ENCODE data around the gene NFKBIA.
"Not testable (repeated sequence)": the region's sequence is repeated elsewhere in the genome, so short reads cannot be mapped to it uniquely, and the experiment has no call there.

NFKBIA gene

DNA sequence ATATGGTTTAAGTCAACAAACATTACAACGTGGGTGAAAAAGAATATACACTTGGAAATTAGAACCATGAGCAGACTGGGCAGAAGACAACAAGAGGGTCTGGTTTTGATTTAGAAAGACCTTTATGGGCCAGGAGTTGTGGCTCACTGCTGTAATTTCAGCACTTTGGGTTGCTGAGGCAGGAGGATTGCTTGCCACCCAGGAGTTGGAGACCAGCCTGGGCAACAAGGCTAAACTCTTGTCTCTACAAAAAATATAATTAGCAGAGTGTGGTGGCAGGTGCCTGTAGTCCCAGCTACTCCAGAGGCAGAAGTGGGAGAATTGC lies 2.7 kb upstream of the NFKBIA start:
- no peak for DNase-seq

DNA sequence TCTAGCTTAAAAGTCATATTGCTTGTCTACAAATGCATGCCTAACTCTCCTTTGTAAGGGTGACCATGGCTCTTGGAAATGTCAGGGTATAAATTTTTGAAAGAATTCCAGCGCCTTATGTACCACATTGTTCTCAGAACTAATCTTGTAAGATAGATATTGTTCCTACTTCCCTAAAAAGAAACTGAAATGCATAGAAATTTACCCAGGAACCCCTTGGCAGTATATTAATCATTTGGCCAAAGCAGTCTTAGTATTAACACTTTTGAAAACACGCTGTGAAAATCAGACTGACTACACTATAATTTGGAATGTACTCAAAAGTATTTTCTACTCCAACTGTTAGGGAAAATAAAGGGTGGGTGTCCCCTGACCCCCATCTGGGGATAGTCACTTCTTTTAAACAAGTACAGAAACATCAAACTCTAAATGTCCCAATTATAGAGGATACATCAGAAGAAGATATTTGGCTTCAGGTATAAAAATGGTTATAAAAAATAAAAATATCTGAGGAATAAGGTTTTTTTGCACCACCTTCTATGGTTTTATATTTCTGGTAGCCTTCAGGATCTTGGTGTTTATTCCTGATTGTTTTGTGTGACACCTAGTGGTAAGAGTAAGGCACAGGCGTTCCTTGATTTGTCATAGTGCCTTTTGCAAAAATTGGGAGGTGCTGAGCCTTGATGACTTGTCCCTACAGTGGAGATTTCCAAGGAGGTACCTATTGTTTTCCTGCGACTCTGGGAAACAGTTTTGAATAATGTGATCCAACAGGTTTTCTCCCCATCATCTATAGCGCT lies 2.2 kb upstream of the NFKBIA start:
- peak; percentile 100 for DNase-seq

DNA sequence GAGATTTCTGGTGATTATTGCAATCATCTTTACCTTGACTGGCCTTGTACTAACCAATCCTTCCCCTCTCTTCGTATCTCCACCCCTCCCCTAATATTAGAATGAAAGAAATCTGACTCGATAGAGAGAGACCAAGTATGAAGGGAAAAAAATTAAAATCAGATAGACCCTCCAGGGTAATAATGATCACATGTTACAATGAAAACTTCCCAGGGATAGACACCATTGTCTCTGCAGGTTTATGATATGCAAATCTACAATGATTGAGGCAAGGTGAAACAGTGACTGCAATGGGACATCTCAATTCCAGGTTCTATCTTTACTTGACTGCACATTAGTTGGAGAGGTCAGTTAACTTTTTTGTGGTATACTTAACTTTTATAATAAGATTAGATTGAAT lies 1.5 kb upstream of the NFKBIA start:
- no peak for DNase-seq

DNA sequence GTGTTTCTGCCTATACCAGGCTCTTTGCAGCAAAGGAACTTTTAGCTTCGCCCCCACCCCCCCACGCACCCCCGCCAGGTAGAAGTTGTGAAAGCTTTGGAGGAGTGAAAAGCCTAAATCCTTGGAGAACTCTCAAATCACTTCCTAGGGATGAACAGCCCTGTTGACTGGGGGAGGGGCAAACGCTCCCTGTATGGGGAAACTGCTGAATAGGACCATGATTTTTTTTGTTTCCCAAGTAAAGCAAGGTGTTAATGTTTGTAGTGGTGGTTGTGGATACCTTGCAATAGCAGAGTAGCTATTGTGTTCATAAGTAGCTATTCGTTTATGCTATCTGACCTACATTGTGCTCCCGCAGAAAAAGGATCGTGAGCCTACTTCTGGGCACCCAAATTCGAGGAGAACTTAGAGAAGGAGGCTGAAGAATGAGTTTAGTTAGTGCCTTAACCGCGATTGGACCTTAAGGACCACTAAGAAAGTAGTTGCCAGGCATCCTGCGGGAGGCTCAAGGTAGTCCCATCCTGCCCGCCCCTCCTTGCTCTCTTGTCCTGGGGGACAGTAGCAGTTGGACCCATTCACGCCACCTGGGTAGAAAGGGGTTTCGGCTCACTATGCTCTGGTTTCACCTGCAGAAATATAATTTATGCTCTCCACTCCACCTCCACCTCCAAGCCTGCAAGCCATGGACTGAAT lies 901 bp upstream of the NFKBIA start:
- peak; percentile 78 for DNase-seq

DNA sequence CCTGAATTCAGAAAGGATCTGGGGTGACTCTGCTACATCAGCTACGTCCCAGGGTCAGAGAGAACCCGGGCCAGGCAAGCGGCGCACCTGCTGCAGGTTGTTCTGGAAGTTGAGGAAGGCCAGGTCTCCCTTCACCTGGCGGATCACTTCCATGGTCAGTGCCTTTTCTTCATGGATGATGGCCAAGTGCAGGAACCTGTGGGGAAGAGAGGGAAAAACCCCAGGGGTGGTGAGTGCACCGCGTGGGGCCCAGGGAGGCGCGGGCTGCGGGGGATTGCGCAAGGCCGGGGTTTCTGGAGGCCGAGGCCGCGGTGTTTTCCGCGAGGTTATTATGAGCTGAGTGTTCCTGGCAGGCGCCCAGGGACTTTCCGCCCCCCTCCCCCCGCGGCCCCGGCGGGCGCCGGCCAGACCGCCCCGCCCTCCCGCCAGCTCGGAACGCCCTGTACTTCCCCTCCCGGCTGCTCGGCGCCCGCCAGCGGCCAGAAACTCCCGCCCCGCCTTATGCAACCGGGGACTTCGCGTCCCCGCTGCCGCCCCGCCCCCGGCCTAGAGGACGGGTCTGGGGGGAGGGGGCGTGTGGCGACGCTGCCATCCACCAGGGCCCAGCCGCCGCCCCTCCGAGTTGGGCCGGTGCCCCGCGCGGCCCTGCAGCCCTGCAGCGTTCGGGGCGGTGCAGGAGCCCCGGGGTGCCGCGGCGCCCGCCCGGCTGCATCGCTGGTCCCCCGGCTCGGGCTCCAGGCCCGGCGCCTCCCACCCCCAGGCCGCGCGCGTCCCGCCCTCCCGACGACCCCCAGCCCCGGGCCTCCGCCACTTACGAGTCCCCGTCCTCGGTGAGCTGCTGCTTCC lies 723 bp downstream of the NFKBIA start:
- DNase-seq: peak; percentile 100

DNA sequence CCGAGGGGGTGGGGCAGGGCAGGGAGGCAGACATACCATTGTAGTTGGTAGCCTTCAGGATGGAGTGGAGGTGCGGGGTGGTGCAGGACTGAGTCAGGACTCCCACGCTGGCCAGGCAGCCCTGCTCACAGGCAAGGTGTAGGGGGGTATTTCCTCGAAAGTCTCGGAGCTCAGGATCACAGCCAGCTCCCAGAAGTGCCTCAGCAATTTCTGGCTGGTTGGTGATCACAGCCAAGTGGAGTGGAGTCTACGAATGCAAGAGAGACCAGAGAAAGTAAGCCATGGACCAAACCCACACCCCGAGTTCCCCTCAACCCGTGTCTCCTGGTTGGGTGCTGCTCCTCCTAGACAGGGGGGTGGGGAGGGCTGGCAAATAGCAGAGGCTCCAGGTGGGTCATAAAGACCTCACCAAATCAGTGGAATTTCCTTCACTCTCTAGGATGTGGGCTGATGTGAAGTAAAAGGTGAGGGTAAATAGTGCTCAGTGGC lies 1.4 kb downstream of the NFKBIA start:
- DNase-seq: no peak

DNA sequence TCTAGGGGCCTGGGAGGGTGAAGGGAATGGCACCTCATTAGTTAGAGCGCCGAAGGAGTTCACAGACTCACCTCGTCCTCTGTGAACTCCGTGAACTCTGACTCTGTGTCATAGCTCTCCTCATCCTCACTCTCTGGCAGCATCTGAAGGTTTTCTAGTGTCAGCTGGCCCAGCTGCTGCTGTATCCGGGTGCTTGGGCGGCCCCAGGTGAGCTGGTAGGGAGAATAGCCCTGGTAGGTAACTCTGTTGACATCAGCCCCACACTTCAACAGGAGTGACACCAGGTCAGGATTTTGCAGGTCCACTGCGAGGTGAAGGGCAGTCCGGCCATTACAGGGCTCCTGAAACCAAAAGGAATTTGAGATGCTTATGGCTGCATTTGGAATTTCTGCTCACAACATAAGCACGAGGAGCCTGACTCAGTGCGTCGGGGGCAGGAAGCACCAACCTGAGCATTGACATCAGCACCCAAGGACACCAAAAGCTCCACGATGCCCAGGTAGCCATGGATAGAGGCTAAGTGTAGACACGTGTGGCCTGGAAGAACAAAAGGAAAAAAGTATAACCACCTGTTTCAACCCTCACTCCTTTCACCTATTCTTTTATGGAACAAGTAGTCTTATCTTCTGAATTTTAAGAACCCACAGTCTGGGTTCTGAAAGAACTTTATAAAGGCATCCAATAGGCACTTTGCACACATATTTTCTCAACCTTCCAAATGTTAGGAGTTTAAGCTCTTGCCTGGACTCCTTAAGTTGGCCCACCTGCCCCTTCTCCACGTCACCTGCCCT lies 2.0 kb downstream of the NFKBIA start:
- no peak for DNase-seq

DNA sequence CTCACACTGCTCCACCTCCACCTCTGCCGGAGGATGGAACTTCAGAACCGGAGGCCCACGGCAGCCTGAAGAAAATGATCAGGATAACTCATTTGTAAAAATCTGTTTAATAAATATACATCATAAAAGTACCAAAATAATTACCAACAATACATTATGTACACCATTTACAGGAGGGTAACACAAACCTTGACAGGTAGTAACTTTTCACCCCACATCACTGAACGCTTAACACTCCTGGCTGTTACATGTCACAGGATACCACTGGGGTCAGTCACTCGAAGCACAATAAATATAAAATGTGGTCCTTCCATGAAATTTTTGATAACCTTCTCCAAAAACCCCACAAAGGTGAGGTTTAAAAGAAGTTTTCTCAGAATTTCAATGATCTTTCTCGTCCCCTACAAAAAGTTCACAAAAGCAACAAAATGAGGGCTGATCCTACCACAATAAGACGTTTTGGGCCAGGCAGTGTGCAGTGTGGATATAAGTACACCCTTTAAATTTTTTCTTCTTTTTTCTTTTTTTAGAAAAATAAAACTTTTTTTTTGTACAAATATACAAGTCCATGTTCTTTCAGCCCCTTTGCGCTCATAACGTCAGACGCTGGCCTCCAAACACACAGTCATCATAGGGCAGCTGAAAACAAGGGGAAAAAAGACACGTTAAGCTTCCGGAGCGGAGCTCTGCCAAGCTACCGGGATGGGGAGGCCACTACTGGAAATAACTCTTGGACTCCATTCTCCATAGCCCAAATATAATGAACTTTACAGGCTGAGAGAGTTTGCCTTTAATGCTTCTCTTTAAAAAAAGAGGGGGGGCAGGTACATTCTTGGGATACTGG lies 2.9 kb downstream of the NFKBIA start:
- no peak for DNase-seq

DNA sequence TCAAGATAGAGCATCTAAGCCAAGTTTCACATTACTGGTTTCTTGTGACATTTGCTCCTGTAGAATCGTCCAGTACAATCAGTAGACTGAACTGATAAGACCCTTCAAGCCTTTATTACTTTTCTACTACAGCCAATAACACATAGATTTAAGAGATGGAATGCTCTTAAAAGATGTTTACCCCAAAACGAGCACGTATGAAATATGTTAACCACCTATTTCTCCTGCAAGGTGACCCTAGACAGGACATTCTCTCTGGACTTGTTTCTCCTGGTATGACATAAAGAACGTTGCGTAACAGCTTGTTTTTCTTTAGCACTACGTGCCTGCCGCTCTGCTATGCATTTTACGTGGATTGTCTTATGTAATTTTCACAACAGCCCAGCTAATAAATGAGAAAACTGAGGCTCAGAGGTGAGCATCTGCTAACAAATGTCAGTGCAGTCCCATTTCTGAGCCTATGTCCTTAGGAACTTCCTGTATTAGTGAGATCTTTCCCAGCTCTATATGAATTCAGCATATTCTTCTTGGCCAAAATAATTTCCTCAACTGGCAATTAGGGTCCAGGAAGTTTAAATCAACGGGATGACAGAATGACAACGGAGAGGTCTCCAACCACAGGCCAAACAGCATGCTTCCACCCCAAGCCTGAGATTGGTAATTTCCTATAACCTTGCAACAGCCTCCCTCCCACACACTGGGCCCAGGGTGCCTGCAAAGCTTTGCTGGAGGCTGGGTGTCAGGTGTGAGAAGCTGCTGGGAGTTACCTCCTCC lies 3.7 kb downstream of the NFKBIA start:
- DNase-seq: no peak

DNA sequence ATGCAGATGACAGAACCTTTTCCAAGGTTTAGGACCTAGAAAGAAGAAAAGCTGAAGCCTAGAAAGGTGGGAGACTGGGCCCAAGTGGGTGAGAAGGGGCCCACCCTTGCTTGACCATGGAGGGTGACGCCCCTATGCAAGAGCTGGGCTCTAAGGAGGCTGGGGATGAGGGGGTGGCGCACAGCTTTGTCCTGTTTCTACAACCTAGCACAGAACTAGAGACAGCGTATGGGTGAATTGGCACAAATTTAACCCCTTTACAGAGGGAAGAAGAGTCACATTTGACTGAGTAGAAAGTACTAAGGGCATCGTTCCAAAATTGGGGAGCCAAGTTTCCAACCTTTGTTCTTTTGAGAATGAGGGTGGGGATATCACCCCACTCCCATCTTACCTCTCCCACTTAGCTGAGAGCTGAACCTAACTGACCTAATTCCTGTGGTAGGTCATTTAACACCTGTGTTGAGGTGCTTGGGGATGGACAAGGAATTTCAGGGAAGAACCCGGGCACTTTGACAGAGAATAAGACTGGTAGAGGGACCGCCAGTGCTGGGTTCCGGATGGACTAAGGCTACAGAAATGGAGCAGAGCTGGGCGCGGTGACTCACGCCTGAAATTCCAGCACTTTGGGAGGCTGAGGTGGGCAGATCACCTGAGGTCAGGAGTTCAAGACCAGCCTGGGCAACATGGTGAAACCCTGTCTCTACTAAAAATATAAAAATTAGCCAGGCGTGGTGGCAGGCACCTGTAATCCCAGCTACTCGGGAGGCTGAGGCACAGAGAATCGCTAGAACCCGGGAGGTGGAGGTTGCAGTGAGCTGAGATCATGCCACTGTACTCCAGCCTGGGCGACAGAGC lies 5.2 kb downstream of the NFKBIA start:
- DNase-seq: no peak

DNA sequence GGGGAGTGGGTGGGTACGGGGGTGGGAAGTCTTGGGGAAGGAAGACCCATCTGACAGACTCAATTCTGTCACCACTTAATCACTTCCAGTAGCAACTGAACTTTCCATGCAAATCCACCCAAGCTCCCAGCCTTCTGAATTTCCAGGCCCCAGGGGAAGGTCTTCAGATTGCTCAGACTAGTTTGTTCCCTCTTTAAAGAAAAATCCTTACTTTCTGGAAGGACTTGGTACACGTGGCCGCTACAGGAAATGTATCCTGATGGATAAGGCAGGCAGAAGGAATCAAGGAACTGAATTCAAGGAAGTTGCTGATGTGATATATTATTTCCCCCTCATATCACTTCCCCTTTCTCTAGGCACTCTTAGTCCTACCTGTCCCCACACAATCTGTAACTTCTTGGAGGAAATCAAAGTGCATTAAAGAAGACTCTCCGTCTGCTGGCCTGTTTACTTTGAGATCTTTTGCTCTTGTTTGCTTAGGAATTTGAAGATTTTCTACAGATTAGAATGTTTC lies 6.4 kb downstream of the NFKBIA start:
- no peak for DNase-seq

DNA sequence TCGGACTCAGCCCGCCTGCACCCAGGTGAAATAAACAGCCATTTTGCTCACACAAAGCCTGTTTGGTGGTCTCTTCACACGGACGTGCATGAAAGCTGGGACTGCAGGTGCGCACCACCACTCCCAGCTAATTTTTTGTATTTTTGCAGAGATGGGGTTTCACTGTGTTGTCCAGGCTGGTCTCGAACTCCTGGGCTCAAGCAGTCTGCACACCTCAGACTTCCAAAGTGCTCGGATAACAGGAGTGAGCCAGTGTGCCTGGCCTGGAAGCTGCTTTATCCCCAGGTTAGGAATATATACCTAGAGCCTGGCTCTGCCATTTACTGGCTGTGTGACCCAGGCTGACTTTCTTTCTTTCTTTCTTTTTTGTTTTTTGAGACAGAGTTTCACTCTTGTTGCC lies 7.9 kb downstream of the NFKBIA start:
- DNase-seq: not testable (repeated sequence)

DNA sequence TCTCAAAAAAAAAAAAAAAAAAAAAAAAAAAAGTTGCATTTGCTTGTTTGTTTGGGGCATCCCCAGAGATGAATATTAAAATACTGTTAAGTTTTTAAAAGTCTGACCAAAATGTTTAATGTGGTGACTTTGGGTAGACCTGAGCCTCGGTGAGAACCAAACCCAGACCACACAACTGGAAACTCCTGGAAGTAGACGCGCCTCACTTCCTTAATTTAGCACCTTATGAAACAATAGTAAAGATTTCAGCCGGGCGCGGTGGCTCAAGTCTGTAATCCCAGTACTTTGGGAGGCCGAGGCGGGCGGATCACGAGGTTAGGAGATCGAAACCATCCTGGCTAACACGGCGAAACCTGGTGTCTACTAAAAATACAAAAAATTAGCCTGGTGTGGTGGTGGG lies 9.3 kb downstream of the NFKBIA start:
- DNase-seq: no peak

DNA sequence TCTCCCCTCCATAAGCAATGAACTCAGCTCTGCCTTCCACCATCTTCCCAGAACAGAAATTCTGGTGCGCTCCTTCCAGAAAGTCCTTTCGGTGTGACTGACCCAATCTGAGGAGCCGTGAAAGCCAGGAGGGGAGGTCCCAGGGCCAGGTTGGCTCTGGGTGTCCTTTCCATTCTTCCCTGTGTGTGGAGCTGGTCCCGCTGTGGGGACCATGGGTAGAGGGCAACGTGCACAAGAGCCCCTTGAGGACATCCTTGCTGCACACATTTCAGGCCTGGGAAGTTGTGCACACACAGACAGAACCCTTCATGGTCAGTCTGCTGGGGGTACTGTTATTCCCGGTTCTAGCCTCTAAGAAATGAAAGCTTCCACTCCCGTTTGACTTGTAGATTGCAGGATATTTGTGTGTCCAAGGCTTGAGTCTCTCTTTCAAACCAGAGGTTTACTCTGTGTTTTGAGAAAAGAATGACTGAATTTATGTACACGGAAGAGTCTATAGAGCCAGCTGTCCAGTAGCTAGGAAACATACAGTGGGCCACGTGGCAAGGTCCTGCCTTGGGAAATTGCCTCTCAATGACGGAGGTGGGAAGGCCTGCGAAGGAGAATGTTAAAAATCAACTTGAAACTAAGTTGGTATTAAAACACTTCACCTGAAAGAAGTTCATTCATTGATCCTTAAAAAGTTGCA lies 10.1 kb downstream of the NFKBIA start:
- DNase-seq: no peak

DNA sequence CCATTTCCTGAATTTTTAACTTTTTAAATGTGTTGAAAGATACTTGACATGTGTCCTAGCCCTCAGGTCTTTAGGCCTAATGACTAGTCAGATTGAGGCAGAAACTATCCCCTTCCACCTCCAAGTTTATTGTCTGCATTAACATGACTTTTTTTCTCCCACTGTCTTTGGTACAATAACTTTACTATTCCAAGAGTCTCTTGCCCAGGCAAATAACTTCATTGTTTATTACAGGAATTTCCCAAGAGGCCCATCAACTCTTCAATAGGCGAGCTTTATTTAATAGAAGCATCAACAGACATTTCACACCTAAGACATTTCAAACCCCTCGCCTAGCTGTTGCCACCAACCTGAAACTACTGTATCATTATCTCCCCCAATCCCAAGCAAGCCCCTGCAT lies 10.7 kb downstream of the NFKBIA start:
- DNase-seq: no peak

DNA sequence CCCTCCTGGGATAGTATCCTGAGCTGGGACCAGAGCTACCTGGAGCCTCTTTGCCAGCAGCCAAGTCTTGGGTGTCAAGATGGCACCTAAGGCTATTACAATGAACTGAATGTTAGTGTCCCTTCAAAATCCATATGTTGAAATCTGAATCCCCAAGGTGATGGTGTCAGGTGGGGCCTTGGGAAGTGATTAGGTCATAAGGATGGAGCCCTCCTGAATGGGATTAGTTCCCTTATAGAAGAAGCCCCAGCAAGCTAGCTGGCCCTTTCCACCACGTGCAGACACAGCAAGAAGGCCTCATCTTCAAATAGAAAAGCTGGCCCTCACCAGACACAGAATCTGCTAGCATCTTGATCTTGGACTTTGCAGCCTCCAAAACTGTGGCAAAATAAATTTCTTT lies 12.4 kb downstream of the NFKBIA start:
- no peak for DNase-seq

DNA sequence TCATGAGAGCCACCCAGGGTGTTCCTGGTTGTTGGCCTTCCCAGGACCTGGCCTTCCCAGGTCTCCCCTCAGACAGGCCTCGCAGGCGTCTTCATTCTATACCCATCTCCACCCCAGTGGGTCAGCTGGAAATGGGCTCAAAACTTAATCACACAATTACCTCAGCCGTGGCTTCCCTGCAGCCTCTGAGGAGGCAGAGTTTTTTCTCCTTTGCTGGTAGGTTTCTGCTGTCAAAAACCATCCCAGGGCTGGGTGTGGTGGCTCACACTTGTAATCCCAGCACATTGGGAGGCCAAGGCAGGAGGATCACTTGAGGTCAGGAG lies 13.2 kb downstream of the NFKBIA start:
- DNase-seq: no peak

DNA sequence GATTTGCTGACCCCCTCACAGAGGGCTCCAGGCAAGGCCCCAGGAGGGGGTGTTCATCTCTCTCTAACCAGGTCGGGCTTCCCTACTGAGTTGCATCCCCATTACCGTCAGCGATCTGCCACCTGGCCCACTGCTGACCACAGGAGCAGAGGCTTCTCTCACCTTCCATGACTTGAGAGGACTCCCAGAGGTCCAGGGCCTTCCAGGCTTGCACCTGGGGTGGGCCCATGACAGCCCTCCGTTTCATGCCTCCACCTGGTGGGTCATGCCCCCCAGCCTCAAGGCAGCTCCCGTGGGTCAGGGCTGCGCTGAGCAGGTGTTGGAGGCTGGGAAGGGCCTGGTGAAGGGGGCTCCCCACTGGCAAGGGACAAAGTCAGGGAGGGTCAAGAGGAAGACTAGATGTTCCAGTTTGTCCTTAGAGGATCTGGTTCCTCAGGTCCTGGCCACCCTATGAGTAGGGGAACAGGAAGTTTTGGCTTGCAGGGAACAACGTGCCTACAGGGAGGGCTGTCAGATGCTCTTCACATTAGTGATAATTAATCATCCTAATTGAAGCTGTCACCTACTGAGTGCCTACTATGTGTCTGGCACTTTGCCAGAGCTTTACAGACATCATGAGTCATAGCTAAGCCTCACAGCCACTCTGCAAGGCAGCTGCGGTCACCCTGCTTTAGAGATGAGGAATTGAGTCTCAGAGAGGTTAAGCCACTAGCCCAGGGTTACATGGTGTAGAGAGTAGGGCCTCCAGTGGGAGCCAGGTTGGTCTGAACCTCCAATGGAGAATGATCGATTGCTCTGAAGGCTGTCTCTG lies 13.8 kb downstream of the NFKBIA start:
- no peak for DNase-seq

DNA sequence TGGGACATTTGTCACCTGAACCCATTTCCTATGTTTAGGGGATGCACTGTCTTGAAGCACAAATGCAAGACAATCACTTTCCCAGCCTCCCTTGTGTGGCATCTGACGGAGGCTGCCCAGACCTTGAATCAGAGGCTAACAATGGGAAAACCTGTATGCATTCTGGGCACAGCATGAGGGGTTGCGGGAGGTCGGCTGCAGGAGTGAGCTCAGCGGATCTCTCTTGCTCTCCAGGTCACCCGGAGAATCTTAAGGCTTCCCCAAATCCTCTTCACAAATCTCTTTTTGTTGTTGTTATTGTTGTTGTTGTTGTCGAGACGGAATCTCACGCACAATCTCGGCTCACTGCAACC lies 15.3 kb downstream of the NFKBIA start:
- DNase-seq: no peak

All from NCI-H2029 treated with DMSO at 0.1 percent for 48 hours (cell line).